A673 (cell line): ENCODE measurements around the gene ZNRF3.

ENCODE experiments used
- CTCF ChIP-seq: fragments of 300-800, 200-600 bp; sonication (generic); conservative IDR thresholded peaks from 2 replicates; pipeline ENCODE4 v1.5.1; 2017; ENCODE audit warnings: low read depth, mild to moderate bottlenecking, antibody characterized with exemption, low read length, moderate library complexity, mixed read lengths
- EZH2 ChIP-seq: fragments of 200-600 bp; sonication (generic); IDR thresholded peaks from 2 replicates; pipeline ENCODE4 v1.6.1; 2017; ENCODE audit warnings: borderline replicate concordance, low read depth, mild to moderate bottlenecking, mixed read lengths, antibody characterized with exemption, low read length; ENCODE audit not compliant: poor library complexity, severe bottlenecking

- TF ChIP-seq CTCF: no peak
- TF ChIP-seq EZH2: no peak
Observed at GRCh38 chr22:28883917-28884746, 760 bp downstream of the ZNRF3 start.
